ENCODE results near the gene CLDND1.

CLDND1 gene

DNA sequence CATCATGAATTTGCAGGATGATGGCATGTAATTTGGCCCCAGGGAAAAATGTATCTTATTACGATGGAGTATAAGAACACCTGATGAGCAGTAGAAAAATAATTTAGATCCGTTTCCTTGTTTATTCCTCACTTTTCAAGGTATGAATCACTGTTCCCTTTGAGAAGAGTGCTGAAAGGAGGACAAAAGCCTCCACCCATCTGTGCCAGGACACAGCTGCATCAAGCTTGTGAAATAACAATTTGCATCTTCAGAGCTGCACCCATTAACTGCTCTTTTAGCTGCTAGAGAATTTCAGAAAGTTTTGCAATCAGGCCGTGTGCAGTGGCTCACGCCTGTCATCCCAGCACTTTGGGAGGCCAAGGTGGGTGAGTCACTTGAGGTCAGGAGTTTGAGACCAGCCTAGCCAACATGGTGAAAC lies 9.6 kb downstream of the CLDND1 start:
- no peak for DNase-seq

DNA sequence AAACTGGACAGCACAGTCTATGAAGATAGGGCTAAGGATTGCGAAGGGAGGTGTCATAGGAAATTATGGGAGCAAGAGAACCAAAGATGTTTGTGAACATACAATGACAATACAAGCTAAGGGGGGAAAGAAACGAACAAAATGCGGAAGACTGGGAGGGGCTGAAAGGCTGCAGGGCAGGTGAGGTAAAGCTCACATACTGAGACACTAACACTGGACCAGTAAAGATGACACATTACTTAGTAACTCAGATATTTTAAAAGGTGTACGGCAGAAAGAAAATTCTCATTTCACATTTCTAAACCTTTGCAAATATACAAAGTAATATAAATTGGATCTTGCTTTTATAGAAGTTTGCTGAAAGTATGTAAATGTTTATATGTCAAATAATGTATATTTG lies 10.1 kb downstream of the CLDND1 start:
- DNase-seq, result no peak

DNA sequence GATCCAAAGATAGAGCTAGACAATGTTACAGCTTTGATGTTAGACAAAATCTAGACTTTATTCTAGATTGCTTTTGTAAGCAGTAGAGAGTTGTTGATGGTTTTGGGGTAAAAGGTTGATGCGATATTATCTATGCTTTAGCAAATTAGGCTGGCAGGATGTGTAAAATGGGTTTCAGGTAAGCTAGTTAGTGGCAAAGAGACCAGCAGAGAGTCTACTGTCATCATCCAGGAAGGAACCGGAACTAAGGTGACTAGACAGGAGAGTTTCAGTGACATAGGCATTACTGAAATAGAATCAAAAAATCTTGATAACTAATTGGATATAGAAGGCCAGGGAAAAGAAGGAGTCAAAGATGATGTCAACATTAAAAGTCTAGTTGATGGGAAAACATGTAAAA lies 14.1 kb downstream of the CLDND1 start:
- no peak for DNase-seq

DNA sequence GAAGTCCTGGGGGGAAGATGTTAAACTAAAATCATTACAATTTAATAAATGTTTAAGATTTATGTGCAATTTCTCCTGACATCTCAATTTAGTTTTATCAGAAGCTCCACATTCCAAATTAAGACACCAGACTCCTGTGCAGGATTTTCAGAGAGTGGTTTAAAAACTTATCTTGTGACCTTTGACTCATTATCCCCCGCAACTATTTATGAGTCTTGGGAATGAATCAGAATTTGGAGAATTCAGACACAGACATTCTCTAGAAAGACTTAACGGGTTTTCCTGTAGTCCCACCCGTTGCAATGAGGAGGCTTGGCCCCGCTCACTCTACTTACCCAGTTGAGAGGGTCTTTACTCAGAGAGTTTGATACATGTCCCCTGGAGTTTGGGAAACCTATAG lies 18.2 kb downstream of the CLDND1 start:
- no peak for DNase-seq

DNA sequence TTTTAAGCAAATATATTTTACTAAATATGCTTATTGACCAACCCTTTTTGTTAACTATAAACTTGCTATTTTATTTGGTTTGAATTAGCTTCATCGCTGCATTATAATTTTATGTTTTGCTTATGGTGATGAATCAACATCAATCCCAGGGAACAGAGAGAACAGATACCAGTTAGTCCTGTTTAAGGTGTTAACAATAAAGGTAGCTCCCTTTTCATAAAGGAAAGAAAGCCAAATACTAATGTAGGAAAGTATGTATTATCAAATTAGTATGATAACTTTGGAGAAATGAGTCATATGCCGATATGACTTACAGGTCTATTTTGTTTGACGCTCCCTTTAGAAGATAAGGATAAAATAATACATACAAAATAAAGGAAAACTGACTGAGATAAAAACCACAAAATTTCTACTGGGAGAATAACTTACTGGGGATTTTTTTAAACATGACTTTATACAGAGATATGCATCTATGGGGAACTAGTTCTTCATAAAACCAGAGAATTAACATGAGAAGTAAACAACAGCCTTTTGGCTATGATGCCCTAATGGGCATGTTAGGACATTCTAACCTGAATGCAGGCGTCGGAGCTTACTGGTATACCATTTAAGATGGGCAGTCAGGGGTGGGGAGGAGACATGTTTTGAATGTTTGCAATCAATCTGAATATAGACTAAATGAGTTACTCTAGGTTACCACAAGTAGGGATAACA lies 20.7 kb downstream of the CLDND1 start:
- DNase-seq, result no peak

DNA sequence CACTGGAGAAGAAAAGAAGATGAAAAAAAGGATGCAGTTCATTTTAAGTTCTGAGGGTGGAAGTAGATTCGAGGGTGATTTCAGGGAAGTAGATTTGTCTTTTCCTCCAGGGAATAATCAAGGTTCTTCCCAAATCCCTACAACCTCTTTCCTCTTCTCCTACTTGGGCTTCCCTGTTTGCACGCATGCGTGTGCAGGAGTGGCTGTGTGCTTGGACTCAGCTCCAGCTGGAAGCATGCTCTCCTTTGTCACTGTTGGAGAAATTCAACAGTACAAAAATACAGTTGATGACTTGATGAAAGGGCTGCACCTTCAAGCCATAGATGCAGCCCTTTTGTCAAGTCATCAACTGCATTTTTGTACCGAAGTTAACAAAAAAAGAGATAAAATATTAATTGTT lies 21.4 kb downstream of the CLDND1 start:
- DNase-seq, result no peak

DNA sequence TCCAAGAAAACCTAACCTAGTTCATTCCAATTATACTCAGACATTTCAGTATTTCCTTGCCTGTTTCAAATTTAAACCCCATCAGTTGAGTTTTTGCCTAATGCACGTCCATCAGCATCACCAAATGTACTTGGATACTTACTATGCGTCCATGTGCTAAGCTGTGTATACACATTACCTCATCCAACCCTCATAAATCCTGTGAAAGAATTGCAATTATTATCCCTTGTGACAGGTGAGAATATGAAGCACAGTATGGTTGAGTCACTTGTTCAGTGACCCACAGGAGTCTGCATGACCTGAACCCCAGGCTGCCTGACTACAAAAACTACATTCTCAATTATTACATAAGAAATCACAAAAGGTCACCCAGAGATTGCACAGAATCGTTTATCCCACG lies 22.7 kb downstream of the CLDND1 start:
- no peak for DNase-seq

DNA sequence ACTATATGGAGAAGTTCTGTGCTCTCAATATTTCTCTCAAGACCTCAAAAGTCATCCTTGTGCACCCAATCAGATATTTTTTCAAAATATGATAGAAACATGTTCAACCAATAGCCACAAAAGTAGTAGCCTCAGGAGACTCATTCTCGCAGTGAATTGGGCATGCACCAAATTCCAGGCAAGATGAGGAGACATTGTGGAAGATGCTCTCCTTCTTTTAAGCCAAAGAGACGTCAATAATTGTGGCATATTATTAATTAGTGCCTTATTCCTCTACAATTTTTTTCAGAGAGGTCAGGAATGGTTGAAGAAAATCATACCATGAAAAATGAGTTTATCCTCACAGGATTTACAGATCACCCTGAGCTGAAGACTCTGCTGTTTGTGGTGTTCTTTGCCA lies 25.3 kb downstream of the CLDND1 start, which contains the start of gene OR5K2:
TSS of gene OR5K2 (plus strand) at position 301 of the 400 bp plus-strand sequence. CDS start at position 301, 0 bp downstream.
- DNase-seq, result no peak

DNA sequence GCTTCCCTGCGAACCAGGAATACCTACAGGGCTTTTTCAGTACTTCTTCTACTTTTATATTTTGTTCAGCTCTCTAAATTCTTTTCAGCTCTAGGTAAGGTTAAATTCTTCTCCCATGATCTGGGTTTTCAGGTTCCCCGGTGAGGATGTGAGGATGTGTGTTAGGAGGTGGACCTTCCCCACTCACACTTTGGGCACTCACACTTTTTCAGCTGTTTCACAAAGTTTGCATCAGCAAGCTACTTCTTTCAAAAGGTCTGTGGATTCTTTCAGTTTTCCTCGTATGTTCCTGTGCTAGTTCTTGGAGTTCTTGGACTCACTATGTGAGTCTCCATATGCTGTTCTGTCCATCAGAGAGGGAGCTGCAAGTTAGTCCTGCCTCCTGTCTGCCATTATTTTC lies 39.1 kb downstream of the CLDND1 start:
- DNase-seq, result no peak

DNA sequence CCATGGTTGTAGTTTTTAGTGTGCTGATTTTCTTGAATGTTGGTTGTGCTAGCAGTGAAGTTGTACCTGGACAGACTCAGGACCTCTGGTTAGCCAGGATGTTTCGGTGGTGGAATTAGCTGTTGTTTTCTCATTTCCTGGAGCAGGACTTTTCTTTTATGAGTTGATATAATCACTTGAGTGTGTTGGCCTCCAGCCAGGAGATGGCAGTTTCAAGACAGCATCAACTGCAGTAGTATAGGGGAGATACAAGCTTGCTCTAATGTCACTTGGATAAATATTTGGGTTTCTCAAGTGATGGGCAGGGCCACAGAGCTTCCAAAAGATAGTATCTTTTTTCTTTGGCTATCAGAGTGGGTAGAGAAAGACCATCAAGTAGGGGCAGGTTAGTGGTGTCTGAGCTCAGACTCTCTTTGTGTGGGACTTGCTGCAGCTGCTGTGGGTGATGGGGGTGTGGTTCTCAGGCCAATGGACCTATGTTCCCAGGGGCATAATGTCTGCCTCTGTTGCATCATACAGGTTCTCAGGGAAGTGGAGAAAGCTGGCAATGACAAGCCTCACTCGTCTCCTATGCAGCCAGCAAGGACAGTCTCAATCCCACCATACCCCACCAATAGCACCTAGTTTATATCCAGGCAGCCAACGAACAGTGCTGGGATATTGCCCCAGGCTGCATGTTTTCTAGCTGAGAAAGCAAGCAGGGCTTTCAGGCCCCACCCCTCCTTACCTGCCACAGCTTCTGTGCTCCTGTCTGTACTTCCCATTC lies 39.8 kb downstream of the CLDND1 start:
- no peak for DNase-seq

Data from activated effector memory CD4-positive, alpha-beta T cell treated with Interleukin-2 at 50 U/mL for 16 hours (primary cell).